ENCODE results near the gene TMEM255B. TPM values are rescaled to one million over a fixed set of nuclear protein-coding genes. Genes with fewer than 3 reads are reported as not detected.

Gene TMEM255B
- total and polyA plus RNA-seq, 9 of the 15 experiments (the other 6 are each of a cell fraction or from before 2014, with no cell fraction given): 0.01 to 0.75 (median 0.23) TPM

DNA sequence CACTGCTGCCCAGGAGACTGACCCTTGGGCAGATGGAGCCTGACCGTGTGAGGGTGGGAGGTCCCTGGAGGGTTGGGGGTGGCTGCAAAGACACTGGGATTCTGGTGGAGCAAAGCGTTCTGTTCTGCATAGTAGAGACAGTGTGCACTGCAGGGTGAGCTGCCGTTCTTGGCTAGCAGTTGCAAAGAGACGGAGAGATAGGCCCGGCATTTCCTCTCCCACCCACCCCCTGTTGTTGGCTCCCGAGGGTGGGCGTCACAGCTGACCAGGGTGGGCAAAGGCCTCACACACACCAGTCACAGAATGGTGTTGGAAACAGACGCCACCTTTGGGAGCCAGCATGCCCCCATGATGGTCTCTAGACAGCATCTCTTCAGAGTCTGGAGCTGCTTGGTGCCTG lies 11.4 kb downstream of the TMEM255B start:
- Histone ChIP-seq H2AFZ (ENCODE audit: low read depth, low read length) (no peak overlapping the region), H3K27ac (ENCODE audit: extremely low read depth, low read depth, low read length) (no peak overlapping the region), H3K4me1 (replicated peaks in 1 of 2; ENCODE audit: control insufficient read depth in 2 of 2, insufficient read depth in 2 of 2, low read length in 2 of 2) (peaks cover 3 to 8% of the 10 kb centered on the region in 2 experiments; a peak in 4 of 5 replicates), H3K9ac (ENCODE audit: insufficient read depth in 1 of 2, low read depth in 2 of 2, low read length in 2 of 2) (no peak overlapping the region), H4K20me1 (replicated peaks; ENCODE audit: control insufficient read depth, insufficient read depth, low read length) (0 out of 2 replicates have a peak, but pooled peaks cover 5% of the 10 kb centered on the region), H3K79me2 (ENCODE audit: control insufficient read depth, insufficient read depth, low read length) (no peaks in the 10 kb centered on the region), H3K9me3 (replicated peaks; ENCODE audit: control insufficient read depth, insufficient read depth, low read depth, low read length) (no peaks in the 10 kb centered on the region; the same call in 1 of the 2 replicates), H3K4me3 (no peak overlapping the region), H3K4me2 (ENCODE audit: insufficient read depth, low read length) (no peak overlapping the region), H3K27me3 (ENCODE audit: control insufficient read depth in 2 of 2, insufficient read depth in 2 of 2, low read length in 2 of 2) (peaks cover 17 to 50% of the 10 kb centered on the region in 2 experiments), H3K9me1 (ENCODE audit: control insufficient read depth, insufficient read depth, low read length) (no peaks in the 10 kb centered on the region), H3K36me3 (ENCODE audit: control insufficient read depth, insufficient read depth, low read length) (no peaks in the 10 kb centered on the region)
- FAIRE-seq: no peak
- BruUV-seq (replicated peaks): no TSS peak
- 4% methylated on average over 3 of the region's 8 CpGs for WGBS (ENCODE audit: insufficient coverage, low coverage, missing lambda C conversion rate)
- no peak for DNase-seq (ENCODE audit: extremely low read depth in 1 of 4, low spot score in 3 of 4)
- POLR2A ChIA-PET: no interaction called here
- intact Hi-C loops (cut with micrococcal nuclease): no loop called here
- no peak for ATAC-seq
- in situ Hi-C loops (cut with MboI): no loop called here
- CTCF ChIA-PET (ENCODE audit: low intra/inter-chr PET ratio): no interaction called here
- no peak for TF ChIP-seq CHD2 (IDR thresholded peaks at IDR 0.05; ENCODE audit: low read depth, low read length)
- TF ChIP-seq, protein P1, sequence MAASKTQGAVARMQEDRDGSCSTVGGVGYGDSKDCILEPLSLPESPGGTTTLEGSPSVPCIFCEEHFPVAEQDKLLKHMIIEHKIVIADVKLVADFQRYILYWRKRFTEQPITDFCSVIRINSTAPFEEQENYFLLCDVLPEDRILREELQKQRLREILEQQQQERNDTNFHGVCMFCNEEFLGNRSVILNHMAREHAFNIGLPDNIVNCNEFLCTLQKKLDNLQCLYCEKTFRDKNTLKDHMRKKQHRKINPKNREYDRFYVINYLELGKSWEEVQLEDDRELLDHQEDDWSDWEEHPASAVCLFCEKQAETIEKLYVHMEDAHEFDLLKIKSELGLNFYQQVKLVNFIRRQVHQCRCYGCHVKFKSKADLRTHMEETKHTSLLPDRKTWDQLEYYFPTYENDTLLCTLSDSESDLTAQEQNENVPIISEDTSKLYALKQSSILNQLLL (CRISPR knock-in tag; IDR thresholded peaks at IDR 0.05; ENCODE audit: borderline replicate concordance): no peak
- TF ChIP-seq ZC3H11A (IDR thresholded peaks at IDR 0.05; ENCODE audit: low read depth, low read length): no peak
- TF ChIP-seq SMARCA5 (IDR thresholded peaks at IDR 0.05): no peak
- no peak for TF ChIP-seq RCOR1 (IDR thresholded peaks at IDR 0.05; ENCODE audit: borderline replicate concordance in 1 of 2, low read depth in 2 of 2, low read length in 2 of 2)
- TF ChIP-seq, protein P2, sequence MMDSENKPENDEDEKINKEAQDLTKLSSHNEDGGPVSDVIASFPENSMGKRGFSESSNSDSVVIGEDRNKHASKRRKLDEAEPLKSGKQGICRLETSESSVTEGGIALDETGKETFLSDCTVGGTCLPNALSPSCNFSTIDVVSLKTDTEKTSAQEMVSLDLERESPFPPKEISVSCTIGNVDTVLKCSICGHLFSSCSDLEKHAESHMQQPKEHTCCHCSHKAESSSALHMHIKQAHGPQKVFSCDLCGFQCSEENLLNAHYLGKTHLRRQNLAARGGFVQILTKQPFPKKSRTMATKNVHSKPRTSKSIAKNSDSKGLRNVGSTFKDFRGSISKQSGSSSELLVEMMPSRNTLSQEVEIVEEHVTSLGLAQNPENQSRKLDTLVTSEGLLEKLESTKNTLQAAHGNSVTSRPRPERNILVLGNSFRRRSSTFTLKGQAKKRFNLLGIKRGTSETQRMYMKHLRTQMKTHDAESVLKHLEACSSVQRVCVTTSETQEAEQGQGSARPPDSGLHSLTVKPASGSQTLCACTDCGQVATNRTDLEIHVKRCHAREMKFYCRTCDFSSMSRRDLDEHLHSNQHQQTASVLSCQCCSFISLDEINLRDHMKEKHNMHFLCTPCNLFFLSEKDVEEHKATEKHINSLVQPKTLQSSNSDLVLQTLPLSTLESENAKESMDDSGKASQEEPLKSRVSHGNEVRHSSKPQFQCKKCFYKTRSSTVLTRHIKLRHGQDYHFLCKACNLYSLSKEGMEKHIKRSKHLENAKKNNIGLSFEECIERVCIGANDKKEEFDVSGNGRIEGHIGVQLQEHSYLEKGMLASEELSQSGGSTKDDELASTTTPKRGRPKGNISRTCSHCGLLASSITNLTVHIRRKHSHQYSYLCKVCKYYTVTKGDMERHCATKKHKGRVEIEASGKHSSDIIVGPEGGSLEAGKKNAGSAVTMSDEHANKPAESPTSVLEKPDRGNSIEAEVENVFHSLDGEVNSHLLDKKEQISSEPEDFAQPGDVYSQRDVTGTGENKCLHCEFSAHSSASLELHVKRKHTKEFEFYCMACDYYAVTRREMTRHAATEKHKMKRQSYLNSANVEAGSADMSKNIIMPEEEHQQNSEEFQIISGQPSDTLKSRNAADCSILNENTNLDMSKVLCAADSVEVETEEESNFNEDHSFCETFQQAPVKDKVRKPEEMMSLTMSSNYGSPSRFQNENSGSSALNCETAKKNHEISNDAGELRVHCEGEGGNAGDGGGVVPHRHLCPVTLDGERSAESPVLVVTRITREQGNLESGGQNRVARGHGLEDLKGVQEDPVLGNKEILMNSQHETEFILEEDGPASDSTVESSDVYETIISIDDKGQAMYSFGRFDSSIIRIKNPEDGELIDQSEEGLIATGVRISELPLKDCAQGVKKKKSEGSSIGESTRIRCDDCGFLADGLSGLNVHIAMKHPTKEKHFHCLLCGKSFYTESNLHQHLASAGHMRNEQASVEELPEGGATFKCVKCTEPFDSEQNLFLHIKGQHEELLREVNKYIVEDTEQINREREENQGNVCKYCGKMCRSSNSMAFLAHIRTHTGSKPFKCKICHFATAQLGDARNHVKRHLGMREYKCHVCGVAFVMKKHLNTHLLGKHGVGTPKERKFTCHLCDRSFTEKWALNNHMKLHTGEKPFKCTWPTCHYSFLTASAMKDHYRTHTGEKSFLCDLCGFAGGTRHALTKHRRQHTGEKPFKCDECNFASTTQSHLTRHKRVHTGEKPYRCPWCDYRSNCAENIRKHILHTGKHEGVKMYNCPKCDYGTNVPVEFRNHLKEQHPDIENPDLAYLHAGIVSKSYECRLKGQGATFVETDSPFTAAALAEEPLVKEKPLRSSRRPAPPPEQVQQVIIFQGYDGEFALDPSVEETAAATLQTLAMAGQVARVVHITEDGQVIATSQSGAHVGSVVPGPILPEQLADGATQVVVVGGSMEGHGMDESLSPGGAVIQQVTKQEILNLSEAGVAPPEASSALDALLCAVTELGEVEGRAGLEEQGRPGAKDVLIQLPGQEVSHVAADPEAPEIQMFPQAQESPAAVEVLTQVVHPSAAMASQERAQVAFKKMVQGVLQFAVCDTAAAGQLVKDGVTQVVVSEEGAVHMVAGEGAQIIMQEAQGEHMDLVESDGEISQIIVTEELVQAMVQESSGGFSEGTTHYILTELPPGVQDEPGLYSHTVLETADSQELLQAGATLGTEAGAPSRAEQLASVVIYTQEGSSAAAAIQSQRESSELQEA (IDR thresholded peaks at IDR 0.05; ENCODE audit: low read depth): no peak
- no peak for TF ChIP-seq POU5F1 (IDR thresholded peaks at IDR 0.05; ENCODE audit: borderline replicate concordance, low read depth, low read length, partially characterized antibody)
- TF ChIP-seq, protein P3, sequence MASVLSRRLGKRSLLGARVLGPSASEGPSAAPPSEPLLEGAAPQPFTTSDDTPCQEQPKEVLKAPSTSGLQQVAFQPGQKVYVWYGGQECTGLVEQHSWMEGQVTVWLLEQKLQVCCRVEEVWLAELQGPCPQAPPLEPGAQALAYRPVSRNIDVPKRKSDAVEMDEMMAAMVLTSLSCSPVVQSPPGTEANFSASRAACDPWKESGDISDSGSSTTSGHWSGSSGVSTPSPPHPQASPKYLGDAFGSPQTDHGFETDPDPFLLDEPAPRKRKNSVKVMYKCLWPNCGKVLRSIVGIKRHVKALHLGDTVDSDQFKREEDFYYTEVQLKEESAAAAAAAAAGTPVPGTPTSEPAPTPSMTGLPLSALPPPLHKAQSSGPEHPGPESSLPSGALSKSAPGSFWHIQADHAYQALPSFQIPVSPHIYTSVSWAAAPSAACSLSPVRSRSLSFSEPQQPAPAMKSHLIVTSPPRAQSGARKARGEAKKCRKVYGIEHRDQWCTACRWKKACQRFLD (CRISPR knock-in tag; IDR thresholded peaks at IDR 0.05): no peak
- TF ChIP-seq POLR3G (IDR thresholded peaks at IDR 0.05; ENCODE audit: extremely low read depth, insufficient read length, insufficient replicate concordance): no peak
- TF ChIP-seq YBX1 (IDR thresholded peaks at IDR 0.05): no peak
- TF ChIP-seq ZNF696 (CRISPR knock-in tag; conservative IDR thresholded peaks at IDR 0.05): no peak
